GM12892 (cell line): ENCODE results near the gene APBB1.

Experiments
- POLR2A ChIP-seq: IDR thresholded peaks from 2 replicates; pipeline ENCODE4 v1.6.1; 2011; ENCODE audit warnings: low read depth, low read length, control low read depth
- POLR2AphosphoS5 ChIP-seq: IDR thresholded peaks from 2 replicates; pipeline ENCODE4 v1.6.1; 2011; ENCODE audit warnings: low read depth, low read length, control low read depth

- TF ChIP-seq POLR2A (no peak), POLR2AphosphoS5 (no peak)
These were observed 18.5 kb upstream of the APBB1 start for GRCh38 chr11:6437423-6437822.
